ENCODE measurements around the gene ADAMTS9.

The ADAMTS9 gene

GRCh38 chr3:64684715-64685261 is 3.0 kb downstream of the ADAMTS9 start:
- DNase-seq: no peak

DNA sequence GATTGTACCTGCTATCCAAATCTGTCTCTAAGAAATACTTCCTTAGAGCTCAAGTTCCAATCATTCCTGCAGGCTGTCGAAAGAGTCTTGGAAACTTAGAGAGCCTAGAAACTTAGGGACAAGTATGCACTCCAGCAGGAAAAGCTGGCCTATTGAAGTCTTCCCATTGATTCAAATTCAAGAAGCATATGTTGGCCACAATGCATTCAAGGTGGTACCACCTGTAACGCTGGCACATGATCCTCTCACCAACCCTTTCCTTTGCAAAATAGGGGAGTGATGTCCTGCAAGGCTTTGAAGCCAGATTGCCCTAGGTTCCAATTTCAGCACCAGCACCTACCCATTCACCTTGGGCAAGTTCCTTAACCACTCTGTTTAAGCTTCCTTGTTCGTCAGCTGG is 6.0 kb downstream of the ADAMTS9 start:
- no peak for DNase-seq

DNA sequence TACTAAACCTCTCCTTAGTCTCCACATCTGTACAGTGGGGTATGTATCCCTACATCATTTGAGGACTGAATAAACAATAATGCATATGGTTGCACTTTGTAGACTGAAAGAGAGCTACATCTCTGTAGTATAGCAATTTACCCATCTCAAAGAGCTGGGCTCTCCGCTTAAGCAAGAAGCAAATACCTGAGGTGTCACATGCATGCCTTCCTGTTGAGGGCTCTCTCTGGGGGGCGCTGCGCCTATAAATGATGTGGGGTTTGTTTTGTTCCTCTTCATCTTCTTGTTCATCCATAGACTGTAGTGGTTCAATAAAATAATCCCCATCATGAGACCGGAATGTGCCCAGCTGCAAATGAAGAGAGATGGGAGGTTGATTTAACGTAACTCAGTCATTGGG is 6.8 kb downstream of the ADAMTS9 start:
- DNase-seq: no peak

DNA sequence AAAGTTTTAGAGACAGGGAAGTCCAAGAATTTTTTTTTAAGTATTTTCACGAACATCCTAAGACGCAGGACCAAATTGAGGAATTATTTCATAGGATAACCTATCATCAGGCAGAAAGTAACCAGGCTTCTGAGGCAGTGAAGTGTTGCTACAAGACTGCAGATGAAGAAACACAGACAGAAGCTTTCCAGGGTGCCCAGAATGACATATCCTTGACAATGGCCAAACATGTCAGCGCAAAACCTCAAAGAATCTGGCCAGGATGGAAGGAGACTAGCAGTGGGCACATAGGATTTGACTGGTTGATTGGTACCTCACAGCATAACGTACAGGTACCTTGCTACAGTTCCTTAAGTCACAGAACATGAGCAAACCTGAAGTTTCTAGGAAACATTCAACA is 7.5 kb downstream of the ADAMTS9 start:
- DNase-seq: no peak

GRCh38 chr3:64677961-64678716 is 9.7 kb downstream of the ADAMTS9 start:
- no peak for DNase-seq

DNA sequence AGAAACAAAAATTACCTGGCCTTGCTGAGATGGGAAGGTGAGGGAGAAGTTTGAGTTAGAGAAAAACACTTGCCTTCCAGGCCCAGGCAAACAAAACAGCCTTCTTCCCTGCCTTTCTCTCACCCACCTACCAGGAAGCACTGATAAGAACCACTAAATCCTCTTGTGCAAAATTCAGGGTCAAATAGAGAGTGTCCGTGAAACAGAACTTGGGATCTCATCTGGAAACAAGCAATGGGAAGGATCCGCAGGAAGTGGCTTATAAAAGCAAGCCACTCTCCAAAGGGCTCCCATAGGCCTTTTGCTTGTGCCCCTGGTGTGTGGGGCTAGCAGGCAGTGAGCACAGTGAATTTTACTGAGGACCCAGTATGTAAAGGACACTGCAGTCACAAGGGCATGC is 11.0 kb downstream of the ADAMTS9 start:
- no peak for DNase-seq

GRCh38 chr3:64675687-64676247 is 12.0 kb downstream of the ADAMTS9 start:
- DNase-seq: no peak

DNA sequence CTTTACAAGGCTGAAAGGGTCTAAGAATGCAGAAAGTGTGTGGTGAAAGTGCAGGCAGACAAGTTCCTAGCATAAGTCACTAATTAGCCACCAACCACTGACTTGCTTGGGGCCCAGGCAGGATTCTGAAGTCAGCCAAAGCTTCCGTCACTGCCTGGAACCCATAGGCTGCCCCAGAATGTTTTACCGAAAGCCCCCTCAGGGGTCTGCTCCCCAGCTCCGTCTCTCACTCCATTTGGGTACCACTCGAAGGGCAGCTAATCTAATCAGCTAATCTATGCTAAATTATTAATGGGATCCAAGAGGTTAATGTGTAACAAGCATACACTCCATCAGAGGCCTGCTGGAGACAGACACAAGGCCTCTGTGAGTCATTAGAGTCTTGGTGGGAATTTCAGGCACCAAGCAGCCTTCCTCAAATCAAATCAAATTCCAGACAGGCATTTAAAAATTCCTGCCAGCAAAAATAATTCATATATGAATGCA is 13.2 kb downstream of the ADAMTS9 start:
- DNase-seq: no peak

DNA sequence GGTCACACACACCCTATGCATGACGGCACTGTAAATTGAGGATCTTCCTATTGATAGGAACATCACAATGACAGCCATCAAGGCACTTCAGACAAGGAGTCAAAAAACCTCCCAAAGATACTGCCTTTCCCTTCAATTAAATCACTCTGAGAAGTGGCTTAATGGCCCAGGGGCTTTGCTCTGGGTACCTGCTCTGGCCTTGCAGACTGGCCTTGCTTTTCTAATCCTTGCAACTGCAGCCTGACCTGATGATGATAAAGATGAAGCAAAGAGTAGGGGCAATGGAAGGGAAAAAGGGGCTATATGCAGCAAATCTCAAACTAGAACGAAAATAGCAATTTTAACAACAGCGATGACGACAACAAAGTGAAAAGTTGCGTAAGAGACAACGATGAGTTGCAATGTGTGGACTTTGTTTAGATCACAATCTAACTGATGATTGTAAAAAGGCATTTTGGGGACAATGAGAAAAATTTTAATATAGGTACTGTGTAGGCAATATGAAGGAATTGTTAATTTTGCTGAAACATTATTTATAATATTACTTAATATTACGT is 14.6 kb downstream of the ADAMTS9 start:
- DNase-seq: no peak

DNA sequence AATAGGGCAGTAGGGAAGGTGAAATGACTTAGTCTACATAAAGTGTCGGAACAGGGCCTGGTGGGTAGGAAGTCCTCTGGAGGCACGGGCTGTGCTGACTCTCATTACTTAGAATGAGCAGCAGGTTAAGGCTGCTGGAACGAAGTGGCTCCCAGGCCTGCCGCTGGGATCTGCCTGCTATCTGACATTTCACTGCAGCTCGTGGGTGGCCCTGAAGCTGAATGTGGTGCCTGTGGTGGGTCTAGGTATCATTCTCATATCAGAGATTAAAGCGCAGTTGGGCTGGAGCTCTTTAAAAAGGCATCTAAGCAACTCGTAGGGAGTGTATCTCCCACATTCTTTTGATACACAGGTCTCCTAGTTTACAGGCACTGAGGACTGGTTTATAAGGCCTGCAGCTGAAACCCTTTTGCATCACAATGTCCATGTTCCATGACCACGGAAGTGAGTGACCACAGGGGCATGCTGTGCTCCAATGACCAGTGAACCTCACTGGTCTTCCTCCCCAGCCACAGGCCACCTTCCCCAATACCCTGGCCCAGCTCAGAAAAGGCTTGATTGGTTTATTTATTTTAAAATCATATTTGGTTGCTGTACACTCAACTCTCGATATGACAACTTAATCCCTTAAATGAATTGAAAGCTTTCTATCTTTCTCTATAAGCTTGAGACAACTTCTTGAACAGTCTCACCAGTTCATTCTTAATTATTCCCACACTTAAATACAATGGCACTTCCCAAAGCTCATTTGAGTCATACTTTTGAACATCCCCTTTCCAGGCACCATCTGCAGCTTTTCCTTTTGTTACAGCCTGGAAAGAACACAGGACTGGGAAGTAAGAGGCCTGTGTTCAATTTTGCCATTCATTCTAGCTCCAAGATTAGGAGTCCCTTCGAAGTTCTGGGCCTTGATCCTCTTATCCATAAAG is 19.0 kb downstream of the ADAMTS9 start:
- DNase-seq: no peak

DNA sequence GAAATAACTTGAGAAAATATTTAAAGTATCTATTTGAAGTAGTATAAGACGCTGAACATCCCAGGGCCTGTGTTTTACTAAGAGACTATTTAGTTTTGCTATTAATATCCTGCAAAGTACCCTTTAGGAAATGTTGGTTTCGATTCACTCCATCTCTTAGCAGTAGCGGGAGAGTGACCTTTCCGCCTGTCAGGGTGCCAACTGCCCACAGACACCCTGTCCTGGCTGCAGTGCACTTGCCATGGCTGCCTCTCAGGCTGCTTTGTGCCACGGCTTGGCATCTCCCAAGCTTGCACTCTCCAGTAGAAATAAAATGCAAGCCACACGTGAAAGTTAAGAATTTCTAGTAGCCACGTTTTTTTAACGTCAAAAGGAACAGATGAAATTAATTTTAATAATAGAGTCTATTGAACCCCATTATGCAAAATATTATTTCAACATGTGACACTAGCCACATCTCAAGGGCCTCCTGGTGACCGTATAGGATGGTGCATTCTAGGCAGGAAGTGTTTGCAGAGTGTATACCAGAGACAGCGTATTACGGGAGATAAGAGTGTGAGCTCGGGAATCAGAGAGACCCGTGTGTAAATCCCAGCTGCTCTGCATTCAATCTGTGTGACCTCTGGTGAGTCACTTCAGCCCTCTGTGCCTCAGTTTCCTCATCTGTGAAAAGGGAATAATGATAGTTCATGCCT is 19.8 kb downstream of the ADAMTS9 start:
- DNase-seq: no peak

DNA sequence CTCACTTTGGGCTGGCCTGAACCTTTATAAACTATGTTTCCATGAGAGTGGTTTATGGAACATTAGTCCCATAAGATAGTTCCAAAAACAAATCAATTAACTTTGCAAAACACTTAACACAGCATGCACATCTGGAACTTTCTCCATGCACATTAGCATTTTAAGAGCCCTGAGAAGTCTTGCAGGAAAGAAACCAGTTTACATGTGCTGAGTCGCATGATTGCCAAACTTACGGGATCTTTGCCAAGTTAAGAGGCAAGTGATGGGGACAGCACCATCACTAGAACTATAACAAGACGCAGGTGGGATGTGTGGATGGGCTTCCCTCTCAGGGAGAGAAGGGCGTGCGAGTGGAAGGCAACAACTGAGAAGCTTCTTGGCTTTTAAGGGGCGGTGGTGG is 20.7 kb downstream of the ADAMTS9 start:
- no peak for DNase-seq

DNA sequence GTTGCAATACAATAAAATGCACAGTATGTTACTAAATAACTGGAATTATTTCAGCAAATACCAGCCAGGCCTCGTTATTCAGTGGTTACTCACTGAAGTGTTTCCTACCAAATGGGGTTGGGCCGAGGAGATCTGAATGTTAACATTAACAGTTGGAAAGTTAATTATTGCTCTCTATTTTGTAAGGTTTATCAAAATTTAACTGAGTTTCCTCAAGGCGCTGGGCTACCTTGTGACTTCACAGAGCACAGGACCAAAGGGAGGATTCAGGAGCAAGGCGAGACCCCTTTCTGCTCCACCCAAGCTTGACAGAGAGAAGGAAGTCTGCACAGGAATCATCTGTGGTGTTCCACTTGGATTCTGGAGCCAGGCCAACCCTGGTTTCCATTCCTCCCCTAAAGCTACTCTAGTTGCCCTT is 21.6 kb downstream of the ADAMTS9 start:
- DNase-seq: no peak

- no peak for DNase-seq
These were observed 23.4 kb downstream of the ADAMTS9 start for GRCh38 chr3:64664397-64664796.

- DNase-seq: no peak
These were observed 28.2 kb downstream of the ADAMTS9 start for GRCh38 chr3:64659617-64659978.

GRCh38 chr3:64658001-64658400 is 29.8 kb downstream of the ADAMTS9 start:
- no peak for DNase-seq

DNA sequence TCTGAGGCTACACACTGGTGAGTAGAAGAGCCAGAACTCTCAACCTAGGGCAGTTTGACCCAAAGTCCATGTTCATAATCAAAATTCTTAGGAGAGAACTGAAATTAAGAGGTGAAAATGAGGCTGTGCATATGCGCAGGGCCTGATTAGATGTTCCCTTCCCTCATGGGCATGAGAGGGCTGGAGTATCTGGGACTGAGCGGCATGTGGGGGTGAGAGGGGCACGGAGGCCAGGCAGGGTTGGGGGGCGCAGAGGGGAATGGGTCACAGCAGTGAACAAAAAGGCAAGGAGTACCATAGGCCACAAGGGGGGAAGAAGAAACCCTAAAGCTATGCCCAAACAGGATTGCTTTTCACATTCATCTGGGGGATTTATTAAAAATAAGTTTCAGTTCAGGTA is 31.3 kb downstream of the ADAMTS9 start:
- DNase-seq: no peak

GRCh38 chr3:64655160-64655559 is 32.6 kb downstream of the ADAMTS9 start:
- no peak for DNase-seq

GRCh38 chr3:64654013-64654412 is 33.8 kb downstream of the ADAMTS9 start:
- DNase-seq: no peak

DNA sequence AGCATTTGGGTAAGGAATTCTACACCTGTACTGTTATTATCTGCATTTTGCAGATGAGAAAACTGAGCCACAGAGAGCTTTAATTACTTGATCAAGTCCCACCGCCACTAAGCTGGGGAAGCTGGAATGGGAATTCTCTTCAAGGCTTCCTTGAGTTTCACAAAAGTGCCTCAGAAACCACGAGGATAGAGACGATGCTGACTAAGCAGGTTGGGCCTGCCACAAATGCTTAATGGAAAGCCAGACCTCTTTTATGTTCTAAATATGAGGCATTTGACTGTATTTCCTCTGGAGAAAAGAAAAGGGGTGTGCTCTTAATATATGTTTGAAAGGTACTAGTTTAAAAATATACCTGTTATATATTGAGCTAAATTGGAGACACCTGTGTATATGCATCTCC is 34.7 kb downstream of the ADAMTS9 start:
- DNase-seq: no peak

DNA sequence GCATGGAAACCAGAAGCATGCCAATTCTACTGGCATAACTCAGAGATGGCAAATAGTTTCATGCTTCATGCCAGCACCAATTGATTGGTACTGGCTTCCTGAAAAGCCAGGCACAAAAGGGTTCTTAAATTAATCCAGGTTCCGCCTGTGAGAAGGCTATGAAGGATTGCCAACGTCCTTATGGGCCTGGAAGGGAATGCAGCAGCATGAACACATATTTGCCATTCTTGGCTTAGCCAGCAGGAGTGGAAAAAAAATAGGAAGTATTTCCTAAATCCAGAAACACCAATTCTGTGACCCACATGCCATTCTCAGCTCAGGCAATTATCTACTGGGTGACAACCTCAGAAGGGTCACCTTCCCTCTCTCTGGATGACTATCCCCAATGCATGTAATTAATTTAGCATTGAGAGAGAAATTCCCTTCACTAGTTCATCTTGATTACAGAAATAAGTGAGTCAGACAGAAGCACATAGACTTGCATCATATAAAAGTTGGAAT is 36.0 kb downstream of the ADAMTS9 start:
- no peak for DNase-seq

GRCh38 chr3:64651303-64651702 is 36.5 kb downstream of the ADAMTS9 start:
- DNase-seq: no peak
